ENCODE measurements around the gene ATXN10.

- TF ChIP-seq CTCF (IDR thresholded peaks at IDR 0.05 in 2 of 3, conservative IDR thresholded peaks at IDR 0.05 in 1 of 3; ENCODE audit: borderline replicate concordance in 1 of 3, insufficient read depth in 1 of 3, low read depth in 2 of 3, low read length in 2 of 3) (no peak), SP1 (IDR thresholded peaks at IDR 0.05; ENCODE audit: low read depth) (no peak), MAX (IDR thresholded peaks at IDR 0.05) (no peak), ATF3 (IDR thresholded peaks at IDR 0.05) (no peak)
These were observed 99.4 kb downstream of the ATXN10 start for GRCh38 chr22:45771057-45771456.
